Caco-2 (cell line): ENCODE data around the gene MAN1B1. TPM values are rescaled to one million over a fixed set of nuclear protein-coding genes. Genes with fewer than 3 reads are reported as not detected.

Source experiments
- BruUV-seq: library from RNA; stranded (reverse); fragments of 400-500 nt; replicated peaks from 2 replicates; lab custom pipeline; 2021; lab: Mats Ljungman, UMichigan
- CTCF ChIA-PET: fragments of 300-600 bp; sonication (Branson Sonifier 250); formaldehyde crosslinking; loops from one replicate; lab custom pipeline; 2022; ENCODE audit warnings: antibody characterized with exemption; lab: Charles Lee
- POLR2A ChIA-PET: fragments of 300-600 bp; sonication (Branson Sonifier 250); formaldehyde crosslinking; loops from one replicate; lab custom pipeline; 2022; ENCODE audit warnings: antibody characterized with exemption; lab: Charles Lee
- DNase-seq, 2 experiments: peaks; one replicate each; pipeline versions ENCODE4 v3.0.0 to v3.0.0-alpha.2; 2020 to 2022
- H3K27me3 ChIP-seq: replicated peaks from 2 replicates; pipeline ENCODE4 v1.6.0; 2011; ENCODE audit warnings: low read length; ENCODE audit not compliant: control insufficient read depth, insufficient read depth
- H3K36me3 ChIP-seq: 2 replicates; pipeline ENCODE4 v1.5.1; 2011; ENCODE audit warnings: low read length; ENCODE audit not compliant: control insufficient read depth, insufficient read depth
- H3K4me1 ChIP-seq: fragments of 250-450 bp; sonication (Bioruptor Pico); 2 replicates; pipeline ENCODE4 v1.5.1; 2020; ENCODE audit warnings: mild to moderate bottlenecking
- H3K4me3 ChIP-seq: 2 replicates; pipeline ENCODE4 v1.5.1; 2011; ENCODE audit warnings: low read depth, mild to moderate bottlenecking, control low read depth, low read length
- H3K9me3 ChIP-seq: fragments of 250-450 bp; sonication (Bioruptor Pico); 2 replicates; pipeline ENCODE4 v1.5.1; 2020; ENCODE audit warnings: mild to moderate bottlenecking, moderate library complexity
- H3K27ac Mint-ChIP-seq: one replicate; pipeline ENCODE4 v1.8.0; 2022; ENCODE audit warnings: mixed read lengths; ENCODE audit not compliant: unreplicated experiment
- H3K27me3 Mint-ChIP-seq: one replicate; pipeline ENCODE4 v1.8.0; 2022; ENCODE audit warnings: mixed read lengths; ENCODE audit not compliant: insufficient read depth, unreplicated experiment
- H3K36me3 Mint-ChIP-seq: one replicate; pipeline ENCODE4 v1.8.0; 2022; ENCODE audit warnings: mild to moderate bottlenecking, mixed read lengths; ENCODE audit not compliant: insufficient read depth, unreplicated experiment
- H3K4me1 Mint-ChIP-seq: one replicate; pipeline ENCODE4 v1.8.0; 2022; ENCODE audit warnings: low read depth, mixed read lengths; ENCODE audit not compliant: unreplicated experiment
- H3K4me3 Mint-ChIP-seq: one replicate; pipeline ENCODE4 v1.8.0; 2022; ENCODE audit warnings: mild to moderate bottlenecking, moderate library complexity, mixed read lengths; ENCODE audit not compliant: unreplicated experiment
- H3K9me3 Mint-ChIP-seq: one replicate; pipeline ENCODE4 v1.8.0; 2022; ENCODE audit warnings: mixed read lengths; ENCODE audit not compliant: unreplicated experiment
- CTCF ChIP-seq, 2 experiments: fragments of 200-600 bp in 1 of 2; IDR thresholded peaks; 1 replicate in 1 of 2; 2 replicates in 1 of 2; pipeline versions ENCODE4 v1.5.1 to v1.8.0; 2011 to 2022; ENCODE audit warnings: antibody characterized with exemption in 1 of 2, control low read depth in 1 of 2, inconsistent platforms in 1 of 2, low read depth in 1 of 2, low read length in 1 of 2, mild to moderate bottlenecking in 1 of 2, moderate library complexity in 1 of 2; ENCODE audit not compliant: insufficient read depth in 1 of 2, severe bottlenecking in 1 of 2, unreplicated experiment in 1 of 2
- intact Hi-C: fragments of 100-400 bp; cut with micrococcal nuclease; formaldehyde crosslinking; loops from one replicate; pipeline ENCODE4 v1.10.0; 2022; ENCODE audit not compliant: unreplicated experiment
- total RNA-seq: library from RNA; stranded (reverse); gene quantifications from 2 replicates; pipeline ENCODE4 v1.2.3, GENCODE V29; 2022

The MAN1B1 gene
- total RNA-seq, 1 experiment from 2014 or later, result 57.7 TPM

DNA sequence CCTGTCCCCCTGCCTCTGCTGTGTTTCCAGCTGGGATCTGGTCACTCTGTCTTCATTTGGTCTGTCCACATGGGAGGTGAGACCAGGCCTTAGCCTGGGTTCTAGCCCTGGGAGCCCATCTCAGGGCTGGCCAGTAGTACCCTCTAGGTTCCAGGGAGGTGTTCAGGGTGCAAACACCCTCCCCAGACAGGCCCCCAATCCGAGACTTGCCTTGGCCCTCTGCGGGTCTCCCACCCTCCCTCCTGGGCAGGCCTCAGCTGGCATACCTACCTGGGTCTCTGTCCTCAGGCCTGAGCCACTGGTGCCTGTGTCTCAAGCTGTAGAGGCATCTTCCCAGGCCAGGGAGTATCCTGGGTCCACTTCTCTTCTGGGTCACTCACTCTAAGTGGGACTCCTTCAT lies 15.5 kb upstream of the MAN1B1 start:
- no peaks in the 10 kb centered on the region for H3K9me3 ChIP-seq
- peak in 1 of 2 experiments; percentile 34 for DNase-seq
- peaks cover 18% of the 10 kb centered on the region for H3K36me3 Mint-ChIP-seq
- H3K36me3 ChIP-seq, result 0 out of 2 replicates have a peak, but pooled peaks cover 2% of the 10 kb centered on the region
- H3K4me3 Mint-ChIP-seq, result peak overlapping the region; percentile 68
- no peaks in the 10 kb centered on the region for H3K27me3 Mint-ChIP-seq
- H3K27ac Mint-ChIP-seq, result peak overlapping the region; percentile 85
- no TSS peak for BruUV-seq
- TF ChIP-seq CTCF (IDR thresholded peaks at IDR 0.05; ENCODE audit: insufficient read depth in 1 of 2, low read depth in 1 of 2, low read length in 1 of 2, severe bottlenecking in 1 of 2, unreplicated experiment in 1 of 2), result no peak
- H3K9me3 Mint-ChIP-seq, result no peaks in the 10 kb centered on the region
- peaks cover 33% of the 10 kb centered on the region for H3K4me1 ChIP-seq
- peaks cover 18% of the 10 kb centered on the region for H3K4me1 Mint-ChIP-seq
- intact Hi-C loops, result no loop called here
- ChIA-PET POLR2A (interaction anchor here (1.0 to 1.9 kb wide), 4 partner anchors 15 to 169 kb away, joined by 3 to 24 read pairs (median 8); partner anchors contain the start of genes ENTPD2, MAN1B1 and TUBB4B), CTCF (interaction anchor here (0.7 to 5.2 kb wide), 10 partner anchors 11 to 182 kb away, joined by 4 to 42 read pairs (median 8); partner anchors contain the start of genes ABCA2, ANAPC2 and SSNA1)
- no peaks in the 10 kb centered on the region for H3K27me3 ChIP-seq
- H3K4me3 ChIP-seq, result peak overlapping the region; percentile 80

DNA sequence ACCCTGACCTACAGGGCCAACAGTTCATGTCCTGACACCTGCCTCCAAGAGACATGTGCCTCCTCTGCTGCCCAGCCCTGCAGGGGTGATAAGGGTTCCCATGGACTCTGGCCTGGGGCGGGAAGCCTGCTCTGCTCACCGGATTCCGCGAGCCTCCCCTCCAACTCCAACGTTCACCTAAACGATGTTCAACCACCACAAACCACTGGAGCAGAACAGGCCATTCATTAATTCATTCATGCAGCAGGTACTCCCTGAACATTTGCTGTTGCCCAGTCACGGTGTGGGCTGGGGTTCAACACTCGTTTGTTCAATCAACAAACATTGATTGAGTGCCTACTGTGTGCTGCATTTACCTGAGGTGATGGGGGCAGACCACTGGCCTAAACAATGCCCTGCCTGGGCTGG lies 12.8 kb upstream of the MAN1B1 start:
- Histone ChIP-seq H3K4me1 (peaks cover 29% of the 10 kb centered on the region), H3K27me3 (no peaks in the 10 kb centered on the region), H3K9me3 (no peaks in the 10 kb centered on the region), H3K36me3 (no peaks in the 10 kb centered on the region), H3K4me3 (no peak overlapping the region)
- Mint-ChIP-seq H3K4me3 (no peak overlapping the region), H3K9me3 (no peaks in the 10 kb centered on the region), H3K27me3 (no peaks in the 10 kb centered on the region), H3K4me1 (peaks cover 9% of the 10 kb centered on the region), H3K27ac (no peak overlapping the region), H3K36me3 (peaks cover 8% of the 10 kb centered on the region)
- DNase-seq, result peak in 1 of 2 experiments; percentile 64
- no peak for TF ChIP-seq CTCF (IDR thresholded peaks at IDR 0.05; ENCODE audit: insufficient read depth in 1 of 2, low read depth in 1 of 2, low read length in 1 of 2, severe bottlenecking in 1 of 2, unreplicated experiment in 1 of 2)
- ChIA-PET POLR2A (no interaction called here), CTCF (no interaction called here)
- BruUV-seq, result no TSS peak
- intact Hi-C loops, result no loop called here

GRCh38 chr9:137074657-137075274 lies 12.0 kb upstream of the MAN1B1 start:
- no peak overlapping the region for H3K27ac Mint-ChIP-seq
- Histone ChIP-seq H3K4me1 (peaks cover 26% of the 10 kb centered on the region), H3K36me3 (no peaks in the 10 kb centered on the region), H3K27me3 (no peaks in the 10 kb centered on the region), H3K9me3 (no peaks in the 10 kb centered on the region), H3K4me3 (no peak overlapping the region)
- no peak for TF ChIP-seq CTCF (IDR thresholded peaks at IDR 0.05; ENCODE audit: insufficient read depth in 1 of 2, low read depth in 1 of 2, low read length in 1 of 2, severe bottlenecking in 1 of 2, unreplicated experiment in 1 of 2)
- ChIA-PET CTCF (no interaction called here), POLR2A (no interaction called here)
- DNase-seq, result peak in 1 of 2 experiments; percentile 33
- H3K4me3 Mint-ChIP-seq, result no peak overlapping the region
- H3K27me3 Mint-ChIP-seq, result no peaks in the 10 kb centered on the region
- H3K36me3 Mint-ChIP-seq, result peaks cover 10% of the 10 kb centered on the region
- H3K9me3 Mint-ChIP-seq, result no peaks in the 10 kb centered on the region
- H3K4me1 Mint-ChIP-seq, result peaks cover 9% of the 10 kb centered on the region
- intact Hi-C loops, result no loop called here
- BruUV-seq, result no TSS peak
